ENCODE results near the gene PLA2G12B. TPM values are rescaled to one million over a fixed set of nuclear protein-coding genes. Genes with fewer than 3 reads are reported as not detected.
"Not testable (repeated sequence)": the region's sequence is repeated elsewhere in the genome, so short reads cannot be mapped to it uniquely, and the experiment has no call there.

Gene PLA2G12B
- polyA plus RNA-seq, 1 donor: 54.3 TPM

DNA sequence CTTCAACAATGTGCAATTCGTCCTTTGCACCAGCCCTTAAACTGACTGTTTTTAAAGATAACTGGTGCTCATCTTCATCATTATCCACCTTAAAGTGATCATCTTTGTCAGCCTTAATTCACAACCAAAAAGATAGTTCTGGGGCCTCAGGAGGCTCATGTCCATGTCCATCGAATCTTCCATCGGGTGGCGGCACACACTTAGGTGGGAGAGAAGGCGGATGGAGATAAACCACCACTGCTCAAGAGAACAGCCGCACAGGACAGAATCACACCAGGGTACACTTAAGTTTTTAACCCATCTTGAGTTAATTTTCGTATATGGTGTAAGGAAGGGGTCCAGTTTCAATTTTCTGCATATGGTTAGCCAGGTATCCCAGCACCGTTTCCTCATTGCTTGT lies 36.3 kb downstream of the PLA2G12B start:
- no peaks in the 10 kb centered on the region for H3K36me3 ChIP-seq (ENCODE audit: control insufficient read depth, insufficient read depth, low read length)
- 93% methylated on average over 3 of the region's 8 CpGs for WGBS (ENCODE audit: insufficient coverage, low lambda C conversion rate)

GRCh38 chr10:72917803-72918332 lies 36.7 kb downstream of the PLA2G12B start:
- H3K9me3 ChIP-seq (ENCODE audit: control insufficient read depth, low read depth, low read length); H3K27ac ChIP-seq (ENCODE audit: low read length); DNase-seq; H3K27me3 ChIP-seq (ENCODE audit: control insufficient read depth, insufficient read depth, low read length); H3K36me3 ChIP-seq (ENCODE audit: control insufficient read depth, insufficient read depth, low read length); H3K4me3 ChIP-seq (ENCODE audit: low read length); H3K4me1 ChIP-seq (ENCODE audit: control insufficient read depth, insufficient read depth, low read length): not testable (repeated sequence)
- 100% methylated on average over 1 of the region's 2 CpGs for WGBS (ENCODE audit: insufficient coverage, low lambda C conversion rate)

More for the DNA sequence above, 36.3 kb downstream of the PLA2G12B start:
- no peaks in the 10 kb centered on the region for H3K27me3 ChIP-seq (ENCODE audit: control insufficient read depth, insufficient read depth, low read length)
- no peaks in the 10 kb centered on the region for H3K4me1 ChIP-seq (ENCODE audit: control insufficient read depth, insufficient read depth, low read length)
- no peak for DNase-seq
- no peak overlapping the region for H3K27ac ChIP-seq (ENCODE audit: low read length)
- peaks cover 9% of the 10 kb centered on the region for H3K9me3 ChIP-seq (ENCODE audit: control insufficient read depth, low read depth, low read length)
- no peak overlapping the region for H3K4me3 ChIP-seq (ENCODE audit: low read length)

- not testable (repeated sequence) for H3K27me3 ChIP-seq (ENCODE audit: control insufficient read depth, insufficient read depth, low read length); H3K4me3 ChIP-seq (ENCODE audit: low read length); H3K4me1 ChIP-seq (ENCODE audit: control insufficient read depth, insufficient read depth, low read length); H3K9me3 ChIP-seq (ENCODE audit: control insufficient read depth, low read depth, low read length); H3K36me3 ChIP-seq (ENCODE audit: control insufficient read depth, insufficient read depth, low read length); DNase-seq; H3K27ac ChIP-seq (ENCODE audit: low read length)
- 67% methylated on average over 2 of the region's 3 CpGs for WGBS (ENCODE audit: insufficient coverage, low lambda C conversion rate)
These were observed 37.4 kb downstream of the PLA2G12B start for GRCh38 chr10:72917201-72917600.

GRCh38 chr10:72913287-72913686 lies 41.3 kb downstream of the PLA2G12B start:
- Histone ChIP-seq H3K9me3 (ENCODE audit: control insufficient read depth, low read depth, low read length) (peaks cover under 1% of the 10 kb centered on the region), H3K4me3 (ENCODE audit: low read length) (no peak overlapping the region), H3K36me3 (ENCODE audit: control insufficient read depth, insufficient read depth, low read length) (no peaks in the 10 kb centered on the region), H3K27me3 (ENCODE audit: control insufficient read depth, insufficient read depth, low read length) (no peaks in the 10 kb centered on the region), H3K27ac (ENCODE audit: low read length) (no peak overlapping the region), H3K4me1 (ENCODE audit: control insufficient read depth, insufficient read depth, low read length) (no peaks in the 10 kb centered on the region)
- WGBS (ENCODE audit: insufficient coverage, low lambda C conversion rate): no CpG with 5 or more reads among the region's 7 CpGs
- DNase-seq: no peak

GRCh38 chr10:72912736-72913135 lies 41.9 kb downstream of the PLA2G12B start:
- WGBS (ENCODE audit: insufficient coverage, low lambda C conversion rate): 83% methylated on average over 1 of the region's 4 CpGs

GRCh38 chr10:72911758-72912157 lies 42.8 kb downstream of the PLA2G12B start:
- H3K36me3 ChIP-seq (ENCODE audit: control insufficient read depth, insufficient read depth, low read length): no peaks in the 10 kb centered on the region
- no peak overlapping the region for H3K27ac ChIP-seq (ENCODE audit: low read length)
- H3K4me3 ChIP-seq (ENCODE audit: low read length): no peak overlapping the region
- DNase-seq: no peak
- WGBS (ENCODE audit: insufficient coverage, low lambda C conversion rate): no CpG with 5 or more reads among the region's 2 CpGs
- no peaks in the 10 kb centered on the region for H3K27me3 ChIP-seq (ENCODE audit: control insufficient read depth, insufficient read depth, low read length)
- no peaks in the 10 kb centered on the region for H3K9me3 ChIP-seq (ENCODE audit: control insufficient read depth, low read depth, low read length)
- H3K4me1 ChIP-seq (ENCODE audit: control insufficient read depth, insufficient read depth, low read length): no peaks in the 10 kb centered on the region

More at GRCh38 chr10:72912736-72913135, 41.9 kb downstream of the PLA2G12B start:
- Histone ChIP-seq H3K36me3 (ENCODE audit: control insufficient read depth, insufficient read depth, low read length) (no peaks in the 10 kb centered on the region), H3K9me3 (ENCODE audit: control insufficient read depth, low read depth, low read length) (no peaks in the 10 kb centered on the region), H3K4me1 (ENCODE audit: control insufficient read depth, insufficient read depth, low read length) (no peaks in the 10 kb centered on the region), H3K4me3 (ENCODE audit: low read length) (no peak overlapping the region), H3K27ac (ENCODE audit: low read length) (no peak overlapping the region), H3K27me3 (ENCODE audit: control insufficient read depth, insufficient read depth, low read length) (no peaks in the 10 kb centered on the region)
- no peak for DNase-seq

GRCh38 chr10:72910705-72911104 lies 43.9 kb downstream of the PLA2G12B start:
- Histone ChIP-seq H3K4me3 (ENCODE audit: low read length) (no peak overlapping the region), H3K36me3 (ENCODE audit: control insufficient read depth, insufficient read depth, low read length) (no peaks in the 10 kb centered on the region), H3K4me1 (ENCODE audit: control insufficient read depth, insufficient read depth, low read length) (no peaks in the 10 kb centered on the region), H3K27me3 (ENCODE audit: control insufficient read depth, insufficient read depth, low read length) (no peaks in the 10 kb centered on the region), H3K9me3 (ENCODE audit: control insufficient read depth, low read depth, low read length) (no peaks in the 10 kb centered on the region), H3K27ac (ENCODE audit: low read length) (no peak overlapping the region)
- no peak for DNase-seq

DNA sequence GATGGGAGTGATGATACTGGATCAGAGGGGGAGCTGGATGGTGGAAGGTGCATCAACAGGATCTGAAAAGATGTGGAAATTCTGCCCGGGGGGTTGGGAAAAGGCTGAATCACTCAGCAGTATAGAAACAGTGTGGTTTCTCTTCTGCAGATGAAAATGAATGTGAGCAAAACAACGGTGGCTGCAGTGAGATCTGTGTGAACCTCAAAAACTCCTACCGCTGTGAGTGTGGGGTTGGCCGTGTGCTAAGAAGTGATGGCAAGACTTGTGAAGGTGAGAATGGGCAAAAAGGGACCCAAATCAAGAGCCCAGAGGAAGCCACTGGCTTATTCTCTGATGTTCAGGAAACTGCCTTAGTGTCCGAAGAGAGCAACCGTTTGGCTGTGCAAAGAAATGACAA lies 48.2 kb downstream of the PLA2G12B start:
- WGBS (ENCODE audit: insufficient coverage, low lambda C conversion rate): no CpG with 5 or more reads among the region's 6 CpGs
- H3K27me3 ChIP-seq (ENCODE audit: control insufficient read depth, insufficient read depth, low read length): no peaks in the 10 kb centered on the region
- H3K4me1 ChIP-seq (ENCODE audit: control insufficient read depth, insufficient read depth, low read length): no peaks in the 10 kb centered on the region
- DNase-seq: no peak
- no peaks in the 10 kb centered on the region for H3K36me3 ChIP-seq (ENCODE audit: control insufficient read depth, insufficient read depth, low read length)
- no peak overlapping the region for H3K4me3 ChIP-seq (ENCODE audit: low read length)
- no peaks in the 10 kb centered on the region for H3K9me3 ChIP-seq (ENCODE audit: control insufficient read depth, low read depth, low read length)
- no peak overlapping the region for H3K27ac ChIP-seq (ENCODE audit: low read length)

- Histone ChIP-seq H3K27ac (ENCODE audit: low read length) (no peak overlapping the region), H3K4me3 (ENCODE audit: low read length) (no peak overlapping the region), H3K27me3 (ENCODE audit: control insufficient read depth, insufficient read depth, low read length) (no peaks in the 10 kb centered on the region), H3K4me1 (ENCODE audit: control insufficient read depth, insufficient read depth, low read length) (no peaks in the 10 kb centered on the region), H3K36me3 (ENCODE audit: control insufficient read depth, insufficient read depth, low read length) (no peaks in the 10 kb centered on the region), H3K9me3 (ENCODE audit: control insufficient read depth, low read depth, low read length) (no peaks in the 10 kb centered on the region)
- no peak for DNase-seq
- WGBS (ENCODE audit: insufficient coverage, low lambda C conversion rate): no CpG with 5 or more reads among the region's 3 CpGs
These were observed 49.8 kb downstream of the PLA2G12B start for GRCh38 chr10:72904806-72905205.

DNA sequence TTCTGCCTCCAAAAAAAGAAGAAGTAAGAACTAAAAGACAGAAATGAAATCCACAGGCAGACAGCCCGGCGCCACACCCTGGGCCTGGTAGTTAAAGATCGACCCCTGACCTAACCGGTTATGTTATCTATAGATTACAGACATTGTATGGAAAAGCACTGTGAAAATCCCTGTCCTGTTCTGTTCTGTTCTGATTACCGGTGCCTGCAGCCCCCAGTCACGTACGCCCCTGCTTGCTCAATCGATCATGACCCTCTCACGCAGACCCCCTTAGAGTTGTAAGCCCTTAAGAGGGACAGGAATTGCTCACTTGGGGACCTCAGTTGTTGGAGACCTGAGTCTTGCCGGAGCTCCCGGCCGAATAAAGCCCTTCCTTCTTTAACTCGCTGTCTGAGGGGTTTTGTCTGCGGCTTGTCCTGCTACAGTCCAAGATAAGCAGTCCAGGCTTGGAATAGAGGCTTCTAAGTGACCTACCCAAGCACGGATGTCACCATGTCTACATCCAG lies 50.6 kb downstream of the PLA2G12B start:
- no CpG with 5 or more reads among the region's 15 CpGs for WGBS (ENCODE audit: insufficient coverage, low lambda C conversion rate)
- H3K36me3 ChIP-seq (ENCODE audit: control insufficient read depth, insufficient read depth, low read length); H3K4me3 ChIP-seq (ENCODE audit: low read length); H3K27me3 ChIP-seq (ENCODE audit: control insufficient read depth, insufficient read depth, low read length); H3K27ac ChIP-seq (ENCODE audit: low read length); DNase-seq; H3K9me3 ChIP-seq (ENCODE audit: control insufficient read depth, low read depth, low read length); H3K4me1 ChIP-seq (ENCODE audit: control insufficient read depth, insufficient read depth, low read length): not testable (repeated sequence)

- Histone ChIP-seq H3K4me1 (ENCODE audit: control insufficient read depth, insufficient read depth, low read length) (no peaks in the 10 kb centered on the region), H3K27ac (ENCODE audit: low read length) (no peak overlapping the region), H3K9me3 (ENCODE audit: control insufficient read depth, low read depth, low read length) (no peaks in the 10 kb centered on the region), H3K36me3 (ENCODE audit: control insufficient read depth, insufficient read depth, low read length) (no peaks in the 10 kb centered on the region), H3K4me3 (ENCODE audit: low read length) (no peak overlapping the region), H3K27me3 (ENCODE audit: control insufficient read depth, insufficient read depth, low read length) (no peaks in the 10 kb centered on the region)
- WGBS (ENCODE audit: insufficient coverage, low lambda C conversion rate): 100% methylated on average over 1 of the region's 1 CpG
- DNase-seq: no peak
These were observed 55.1 kb downstream of the PLA2G12B start for GRCh38 chr10:72899545-72899944.
